Natural killer cell (primary cell): ENCODE results near the gene OR2B2. TPM values are rescaled to one million over a fixed set of nuclear protein-coding genes. Genes with fewer than 3 reads are reported as not detected.

Experiments
- ATAC-seq, 3 donors: fragments of 150-1000 bp in 2 of 3; fragments of 200-7000 bp in 1 of 3; cut with Tn5 transposase; 1 replicate in 1 of 3; 2 replicates in 2 of 3; pipeline ENCODE4 v1.10.0; 2021; ENCODE audit warnings: mild to moderate bottlenecking in 2 of 3, moderate library complexity in 2 of 3
- DNase-seq, 2 donors: peaks; one replicate each; pipeline versions ENCODE4 v3.0.0 to v3.0.0-alpha.2; 2013 to 2021; ENCODE audit warnings: mixed read lengths in 1 of 2
- H3K27ac ChIP-seq: one replicate; pipeline ENCODE4 v1.5.1; 2013; ENCODE audit warnings: mild to moderate bottlenecking, low read length
- H3K27me3 ChIP-seq: one replicate; pipeline ENCODE4 v1.6.1; 2013; ENCODE audit warnings: low read length; ENCODE audit not compliant: control insufficient read depth, insufficient read depth
- H3K36me3 ChIP-seq: one replicate; pipeline ENCODE4 v1.6.1; 2013; ENCODE audit warnings: low read length; ENCODE audit not compliant: control insufficient read depth, insufficient read depth
- H3K4me1 ChIP-seq: one replicate; pipeline ENCODE4 v1.6.1; 2013; ENCODE audit warnings: low read length; ENCODE audit not compliant: control insufficient read depth, insufficient read depth
- H3K4me3 ChIP-seq: one replicate; pipeline ENCODE4 v1.5.1; 2013; ENCODE audit warnings: low read length
- H3K9me3 ChIP-seq: one replicate; pipeline ENCODE4 v1.6.1; 2013; ENCODE audit warnings: low read length; ENCODE audit not compliant: control insufficient read depth, insufficient read depth
- H3K27ac Mint-ChIP-seq, 2 donors: one replicate each; pipeline ENCODE4 v1.8.0; 2022; ENCODE audit warnings: mild to moderate bottlenecking in 2 of 2, mixed read lengths in 2 of 2, moderate library complexity in 1 of 2
- H3K27me3 Mint-ChIP-seq, 2 donors: one replicate each; pipeline ENCODE4 v1.8.0; 2022; ENCODE audit warnings: low read depth in 2 of 2, mixed read lengths in 2 of 2
- H3K36me3 Mint-ChIP-seq: one replicate; pipeline ENCODE4 v1.8.0; 2022; ENCODE audit warnings: mixed read lengths
- H3K4me1 Mint-ChIP-seq, 2 donors: one replicate each; pipeline ENCODE4 v1.8.0; 2022; ENCODE audit warnings: mixed read lengths in 2 of 2
- H3K4me3 Mint-ChIP-seq: one replicate; pipeline ENCODE4 v1.8.0; 2022; ENCODE audit warnings: mild to moderate bottlenecking, moderate library complexity, mixed read lengths
- H3K9me3 Mint-ChIP-seq, 2 donors: one replicate each; pipeline ENCODE4 v1.8.0; 2022; ENCODE audit warnings: mixed read lengths in 2 of 2
- WGBS: methylation state at CpG from one replicate; pipeline ENCODE4 v1.1.7; 2013; ENCODE audit warnings: missing lambda C conversion rate; ENCODE audit not compliant: insufficient coverage; 5-methylcytosine and 5-hydroxymethylcytosine counted together
- intact Hi-C: fragments of 100-400 bp; cut with micrococcal nuclease; formaldehyde crosslinking; loops from one replicate; pipeline ENCODE4 v1.14.2; 2022
- total RNA-seq, 4 donors: library from RNA; stranded (reverse); fragments of 120-200 nt in 1 of 4; gene quantifications; one replicate each; pipeline versions ENCODE4 v1.2.3 to v1.2.4, GENCODE V29; 2013 to 2022
- TF ChIP-seq, protein P1 (sequence below): fragments of 200-600 bp; IDR thresholded peaks from one replicate; pipeline ENCODE4 v1.8.0; 2022; ENCODE audit warnings: antibody characterized with exemption

Gene OR2B2
- total RNA-seq, 3 donors from 2014 or later (not counting 1 experiment from before 2014, with no cell fraction given) = not detected

DNA sequence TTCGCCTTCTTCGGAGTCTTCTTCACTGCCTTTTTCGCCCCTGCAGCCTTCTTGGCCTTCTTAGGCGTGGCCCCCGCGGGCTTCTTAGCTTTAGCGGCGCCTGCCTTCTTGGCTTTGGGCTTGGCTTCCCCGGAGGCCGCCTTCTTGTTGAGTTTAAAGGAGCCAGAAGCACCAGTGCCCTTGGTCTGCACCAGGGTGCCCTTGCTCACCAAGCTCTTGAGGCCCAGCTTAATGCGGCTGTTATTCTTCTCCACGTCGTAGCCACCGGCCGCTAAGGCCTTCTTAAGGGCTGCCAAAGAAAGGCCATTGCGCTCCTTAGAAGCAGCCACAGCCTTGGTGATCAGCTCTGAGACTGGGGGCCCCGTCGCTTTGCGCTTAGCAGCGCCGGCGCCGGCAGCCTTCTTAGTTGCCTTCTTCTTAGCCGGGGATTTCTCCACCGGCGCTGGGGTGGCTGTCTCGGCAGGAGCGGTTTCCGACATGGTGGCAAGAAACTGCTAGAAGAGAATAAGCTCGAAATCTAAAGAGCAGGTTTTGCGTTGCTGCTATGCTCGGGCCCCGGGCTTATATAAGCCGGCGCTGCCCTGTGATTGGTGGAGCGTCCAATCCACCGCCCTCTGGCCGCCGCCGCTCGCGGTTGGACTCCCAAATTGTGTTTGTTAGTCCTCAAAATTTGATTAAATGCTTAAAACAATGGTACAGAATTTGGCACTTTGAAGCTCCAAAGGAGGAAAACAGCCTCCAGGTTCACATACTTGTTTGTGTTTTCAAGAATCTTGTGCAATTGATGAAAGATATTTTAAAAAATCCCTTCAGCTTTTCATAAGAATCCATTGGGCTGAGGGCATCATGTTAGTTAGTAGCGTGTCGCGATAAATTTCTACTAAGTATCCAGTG, 44.9 kb downstream of the OR2B2 start:
- ATAC-seq (peak; percentile 12 to 28 (median 26)), DNase-seq (peak; percentile 60 to 86)
- H3K36me3 ChIP-seq = no peaks in the 10 kb centered on the region
- intact Hi-C loops = no loop called here
- Mint-ChIP-seq H3K4me1 (peaks cover 61 to 62% of the 10 kb centered on the region in 2 donors), H3K27ac (peak overlapping the region; percentile 92 to 94), H3K4me3 (peak overlapping the region; percentile 90), H3K27me3 (no peaks in the 10 kb centered on the region), H3K9me3 (no peaks in the 10 kb centered on the region), H3K36me3 (no peaks in the 10 kb centered on the region)
- H3K27me3 ChIP-seq = no peaks in the 10 kb centered on the region
- H3K4me1 ChIP-seq = peaks cover 42% of the 10 kb centered on the region
- TF ChIP-seq, protein P1, sequence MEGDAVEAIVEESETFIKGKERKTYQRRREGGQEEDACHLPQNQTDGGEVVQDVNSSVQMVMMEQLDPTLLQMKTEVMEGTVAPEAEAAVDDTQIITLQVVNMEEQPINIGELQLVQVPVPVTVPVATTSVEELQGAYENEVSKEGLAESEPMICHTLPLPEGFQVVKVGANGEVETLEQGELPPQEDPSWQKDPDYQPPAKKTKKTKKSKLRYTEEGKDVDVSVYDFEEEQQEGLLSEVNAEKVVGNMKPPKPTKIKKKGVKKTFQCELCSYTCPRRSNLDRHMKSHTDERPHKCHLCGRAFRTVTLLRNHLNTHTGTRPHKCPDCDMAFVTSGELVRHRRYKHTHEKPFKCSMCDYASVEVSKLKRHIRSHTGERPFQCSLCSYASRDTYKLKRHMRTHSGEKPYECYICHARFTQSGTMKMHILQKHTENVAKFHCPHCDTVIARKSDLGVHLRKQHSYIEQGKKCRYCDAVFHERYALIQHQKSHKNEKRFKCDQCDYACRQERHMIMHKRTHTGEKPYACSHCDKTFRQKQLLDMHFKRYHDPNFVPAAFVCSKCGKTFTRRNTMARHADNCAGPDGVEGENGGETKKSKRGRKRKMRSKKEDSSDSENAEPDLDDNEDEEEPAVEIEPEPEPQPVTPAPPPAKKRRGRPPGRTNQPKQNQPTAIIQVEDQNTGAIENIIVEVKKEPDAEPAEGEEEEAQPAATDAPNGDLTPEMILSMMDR = no peak
- peak overlapping the region; percentile 83 for H3K27ac ChIP-seq
- WGBS = 2% methylated on average over 45 of the region's 45 CpGs
- H3K9me3 ChIP-seq = no peaks in the 10 kb centered on the region
- H3K4me3 ChIP-seq = peak overlapping the region; percentile 69

- Histone ChIP-seq H3K4me3 (peak overlapping the region; percentile 69), H3K36me3 (no peaks in the 10 kb centered on the region), H3K9me3 (no peaks in the 10 kb centered on the region), H3K4me1 (peaks cover 39% of the 10 kb centered on the region), H3K27ac (peak overlapping the region; percentile 83), H3K27me3 (no peaks in the 10 kb centered on the region)
- TF ChIP-seq, protein P1 = no peak
- Mint-ChIP-seq H3K27me3 (no peaks in the 10 kb centered on the region), H3K4me1 (peaks cover 53 to 54% of the 10 kb centered on the region in 2 donors), H3K36me3 (no peaks in the 10 kb centered on the region), H3K27ac (peak overlapping the region; percentile 92 to 94), H3K9me3 (no peaks in the 10 kb centered on the region), H3K4me3 (peak overlapping the region; percentile 90)
- ATAC-seq (peak; percentile 18 to 26 (median 22)), DNase-seq (peak; percentile 50 to 84)
- under 1% methylated on average over 27 of the region's 27 CpGs for WGBS
- intact Hi-C loops = loop anchor here (1.0 kb wide), 1 partner anchor 387 kb away; no protein-coding TSS in a partner anchor
Measured at GRCh38 chr6:27866357-27867050, 45.7 kb downstream of the OR2B2 start.

DNA sequence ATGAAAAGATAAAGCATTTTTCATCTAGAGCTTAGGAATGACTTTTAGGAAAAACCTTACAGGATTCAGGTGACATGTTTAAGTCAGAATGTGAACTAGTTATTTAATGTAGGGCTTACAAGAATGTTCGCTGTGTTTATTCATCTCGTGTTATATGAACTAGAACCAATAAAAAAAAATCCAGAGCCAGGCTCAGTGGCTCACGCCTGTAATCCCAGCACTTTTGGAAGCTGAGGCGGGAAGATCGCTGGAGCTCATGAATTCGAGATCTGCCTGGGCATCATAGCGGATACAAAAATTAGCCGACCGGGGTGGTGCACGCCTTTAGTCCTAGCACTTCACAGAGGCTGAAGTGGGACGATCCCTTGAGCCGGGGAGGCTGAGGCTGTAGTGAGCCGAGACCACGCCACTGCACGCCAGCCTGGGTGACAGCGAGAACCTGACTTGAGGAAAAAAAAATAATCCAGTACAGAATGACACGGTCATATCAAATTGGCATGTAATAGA, 46.3 kb downstream of the OR2B2 start:
- Histone ChIP-seq H3K36me3 (no peaks in the 10 kb centered on the region), H3K27ac (peak overlapping the region; percentile 83), H3K27me3 (no peaks in the 10 kb centered on the region), H3K4me1 (peaks cover 35% of the 10 kb centered on the region), H3K4me3 (peak overlapping the region; percentile 69), H3K9me3 (no peaks in the 10 kb centered on the region)
- TF ChIP-seq, protein P1 = no peak
- Mint-ChIP-seq H3K9me3 (no peaks in the 10 kb centered on the region), H3K27ac (peak overlapping the region; percentile 92 to 94), H3K4me3 (peak overlapping the region; percentile 90), H3K27me3 (no peaks in the 10 kb centered on the region), H3K4me1 (peaks cover 49% of the 10 kb centered on the region in 2 donors), H3K36me3 (no peaks in the 10 kb centered on the region)
- ATAC-seq (peak in 2 of 3 donors; percentile 0 to 10), DNase-seq (peak in 1 of 2 donors; percentile 34)
- intact Hi-C loops = loop anchor here (1.0 to 2.0 kb wide), 5 partner anchors 27 to 387 kb away; a partner anchor contains a TSS
- 0% methylated on average over 17 of the region's 17 CpGs for WGBS
